Stimulated activated CD4-positive, alpha-beta T cell treated with anti-CD3 and anti-CD28 coated beads, TNF-alpha, amount 100 ng/mL, for 48 hours (primary cell): ENCODE measurements around the gene LYPD6.

Experiments
- DNase-seq, 3 donors: peaks; one replicate each; pipeline ENCODE4 v3.0.0-alpha.2; 2020; ENCODE audit warnings: low read depth in 3 of 3

Gene LYPD6

GRCh38 chr2:149507974-149508373, 177.6 kb downstream of the LYPD6 start:
- DNase-seq = no peak

- DNase-seq = no peak
Measured at GRCh38 chr2:149513461-149513860, 183.1 kb downstream of the LYPD6 start.
